ENCODE measurements around the gene FCRLA.

GRCh38 chr1:161738627-161739287 is 31.7 kb downstream of the FCRLA start:
- TF ChIP-seq, protein P1, sequence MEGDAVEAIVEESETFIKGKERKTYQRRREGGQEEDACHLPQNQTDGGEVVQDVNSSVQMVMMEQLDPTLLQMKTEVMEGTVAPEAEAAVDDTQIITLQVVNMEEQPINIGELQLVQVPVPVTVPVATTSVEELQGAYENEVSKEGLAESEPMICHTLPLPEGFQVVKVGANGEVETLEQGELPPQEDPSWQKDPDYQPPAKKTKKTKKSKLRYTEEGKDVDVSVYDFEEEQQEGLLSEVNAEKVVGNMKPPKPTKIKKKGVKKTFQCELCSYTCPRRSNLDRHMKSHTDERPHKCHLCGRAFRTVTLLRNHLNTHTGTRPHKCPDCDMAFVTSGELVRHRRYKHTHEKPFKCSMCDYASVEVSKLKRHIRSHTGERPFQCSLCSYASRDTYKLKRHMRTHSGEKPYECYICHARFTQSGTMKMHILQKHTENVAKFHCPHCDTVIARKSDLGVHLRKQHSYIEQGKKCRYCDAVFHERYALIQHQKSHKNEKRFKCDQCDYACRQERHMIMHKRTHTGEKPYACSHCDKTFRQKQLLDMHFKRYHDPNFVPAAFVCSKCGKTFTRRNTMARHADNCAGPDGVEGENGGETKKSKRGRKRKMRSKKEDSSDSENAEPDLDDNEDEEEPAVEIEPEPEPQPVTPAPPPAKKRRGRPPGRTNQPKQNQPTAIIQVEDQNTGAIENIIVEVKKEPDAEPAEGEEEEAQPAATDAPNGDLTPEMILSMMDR (conservative IDR thresholded peaks at IDR 0.05; ENCODE audit: low read depth, low read length), result peak; percentile 92
- TF ChIP-seq EZH2phosphoT487 (IDR thresholded peaks at IDR 0.05; ENCODE audit: borderline replicate concordance, low read length) (no peak), EZH2 (IDR thresholded peaks at IDR 0.05; ENCODE audit: low read length, unreplicated experiment) (no peak)
